Fibroblast of lung (primary cell): ENCODE measurements around the gene RGS7. TPM values are rescaled to one million over a fixed set of nuclear protein-coding genes. Genes with fewer than 3 reads are reported as not detected.

Source experiments
- DNase-seq, 2 donors: peaks; one replicate each; pipeline versions ENCODE4 v3.0.0 to v3.0.0-alpha.2; 2010; ENCODE audit warnings: low read depth in 2 of 2
- H2AFZ ChIP-seq: 2 replicates; pipeline ENCODE4 v1.5.1; 2012; ENCODE audit warnings: low read length, control low read depth, inconsistent platforms
- H3K27ac ChIP-seq: 2 replicates; pipeline ENCODE4 v1.5.1; 2011; ENCODE audit warnings: low read length, control low read depth; ENCODE audit not compliant: insufficient read depth
- H3K27me3 ChIP-seq: 2 replicates; pipeline ENCODE4 v1.5.1; 2011; ENCODE audit warnings: mild to moderate bottlenecking, low read length; ENCODE audit not compliant: control insufficient read depth, insufficient read depth
- H3K36me3 ChIP-seq: 2 replicates; pipeline ENCODE4 v1.5.1; 2011; ENCODE audit warnings: low read length; ENCODE audit not compliant: control insufficient read depth, insufficient read depth
- H3K4me1 ChIP-seq: 2 replicates; pipeline ENCODE4 v1.5.1; 2011; ENCODE audit warnings: low read length; ENCODE audit not compliant: control insufficient read depth, insufficient read depth; ENCODE audit errors: extremely low read depth
- H3K4me2 ChIP-seq: 2 replicates; pipeline ENCODE4 v1.5.1; 2011; ENCODE audit warnings: low read length, control low read depth; ENCODE audit not compliant: insufficient read depth; ENCODE audit errors: extremely low read depth
- H3K4me3 ChIP-seq, 4 experiments: fragments of 200-600 bp in 1 of 4; sonication (generic) in 1 of 4; replicated peaks in 1 of 4; 2 replicates each; pipeline ENCODE4 v1.5.1; 2011 to 2016; ENCODE audit warnings: low read length in 4 of 4, low read depth in 3 of 4, mild to moderate bottlenecking in 3 of 4, control low read depth in 2 of 4, inconsistent platforms in 1 of 4, mixed read lengths in 1 of 4; ENCODE audit not compliant: insufficient read depth in 1 of 4; ENCODE audit errors: control extremely low read depth in 1 of 4
- H3K79me2 ChIP-seq: 2 replicates; pipeline ENCODE4 v1.5.1; 2012; ENCODE audit warnings: mild to moderate bottlenecking, low read length, inconsistent platforms; ENCODE audit not compliant: control insufficient read depth, insufficient read depth
- H3K9ac ChIP-seq: 2 replicates; pipeline ENCODE4 v1.5.1; 2011; ENCODE audit warnings: mild to moderate bottlenecking, low read length, control low read depth; ENCODE audit not compliant: insufficient read depth
- H3K9me3 ChIP-seq: 2 replicates; pipeline ENCODE4 v1.5.1; 2012; ENCODE audit warnings: low read depth, low read length; ENCODE audit not compliant: control insufficient read depth, insufficient read depth
- H4K20me1 ChIP-seq: 2 replicates; pipeline ENCODE4 v1.5.1; 2011; ENCODE audit warnings: low read length; ENCODE audit not compliant: control insufficient read depth, insufficient read depth; ENCODE audit errors: extremely low read depth
- EZH2 ChIP-seq: IDR thresholded peaks from 2 replicates; pipeline ENCODE4 v1.5.1; 2012; ENCODE audit warnings: low read length, control low read depth, mild to moderate bottlenecking; ENCODE audit errors: missing control alignments
- polyA plus RNA-seq, 2 donors: library from polyadenylated mRNA; depleted of rRNA in 1 of 2; stranded (reverse) in 1 of 2; unstranded in 1 of 2; fragments of >200 nt; gene quantifications; 2 replicates each; pipeline ENCODE4 v1.2.1, GENCODE V29; 2011 to 2012; ENCODE audit warnings: missing spikeins in 1 of 2
- total RNA-seq: library from RNA; depleted of rRNA; stranded (reverse); fragments of >200 nt; gene quantifications from 2 replicates; pipeline ENCODE4 v1.2.1, GENCODE V29; 2014
- TF ChIP-seq, protein P1 (sequence below), 2 donors: IDR thresholded peaks in 1 of 2; conservative IDR thresholded peaks in 1 of 2; 1 replicate in 1 of 2; 2 replicates in 1 of 2; pipeline ENCODE4 v1.5.1; 2011 to 2012; ENCODE audit warnings: low read length in 2 of 2, control low read depth in 1 of 2, inconsistent platforms in 1 of 2, low read depth in 1 of 2, mild to moderate bottlenecking in 1 of 2

Gene RGS7
- total and polyA plus RNA-seq, 2 donors (not counting 1 experiment from before 2014, with no cell fraction given): 3.6 to 4.2 TPM

DNA sequence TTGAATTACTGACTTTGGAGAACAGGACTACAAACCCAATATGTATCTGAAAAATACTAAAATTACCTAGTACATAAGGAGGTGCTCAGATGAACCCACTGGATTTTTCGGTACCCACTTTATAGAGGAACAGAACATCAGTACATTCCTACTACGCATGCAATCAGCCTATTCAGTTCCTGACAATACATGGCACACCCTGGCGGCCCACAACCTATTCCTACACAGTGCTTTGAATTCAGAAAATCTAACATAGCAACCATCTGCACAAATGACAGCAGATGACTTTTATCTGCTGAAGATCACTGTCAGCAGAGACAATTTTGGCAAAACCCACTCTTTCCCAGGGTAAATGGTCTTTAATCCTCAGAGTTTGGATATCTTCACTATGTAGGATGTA is 487.9 kb downstream of the RGS7 start:
- H3K36me3 ChIP-seq: no peaks in the 10 kb centered on the region
- no peaks in the 10 kb centered on the region for H3K4me1 ChIP-seq
- no peaks in the 10 kb centered on the region for H3K27me3 ChIP-seq
- no peak overlapping the region for H3K27ac ChIP-seq
- H3K4me3 ChIP-seq: no peak overlapping the region
- H3K79me2 ChIP-seq: no peaks in the 10 kb centered on the region
- no peaks in the 10 kb centered on the region for H3K9me3 ChIP-seq
- H4K20me1 ChIP-seq: no peaks in the 10 kb centered on the region
- no peak for TF ChIP-seq EZH2
- TF ChIP-seq, protein P1, sequence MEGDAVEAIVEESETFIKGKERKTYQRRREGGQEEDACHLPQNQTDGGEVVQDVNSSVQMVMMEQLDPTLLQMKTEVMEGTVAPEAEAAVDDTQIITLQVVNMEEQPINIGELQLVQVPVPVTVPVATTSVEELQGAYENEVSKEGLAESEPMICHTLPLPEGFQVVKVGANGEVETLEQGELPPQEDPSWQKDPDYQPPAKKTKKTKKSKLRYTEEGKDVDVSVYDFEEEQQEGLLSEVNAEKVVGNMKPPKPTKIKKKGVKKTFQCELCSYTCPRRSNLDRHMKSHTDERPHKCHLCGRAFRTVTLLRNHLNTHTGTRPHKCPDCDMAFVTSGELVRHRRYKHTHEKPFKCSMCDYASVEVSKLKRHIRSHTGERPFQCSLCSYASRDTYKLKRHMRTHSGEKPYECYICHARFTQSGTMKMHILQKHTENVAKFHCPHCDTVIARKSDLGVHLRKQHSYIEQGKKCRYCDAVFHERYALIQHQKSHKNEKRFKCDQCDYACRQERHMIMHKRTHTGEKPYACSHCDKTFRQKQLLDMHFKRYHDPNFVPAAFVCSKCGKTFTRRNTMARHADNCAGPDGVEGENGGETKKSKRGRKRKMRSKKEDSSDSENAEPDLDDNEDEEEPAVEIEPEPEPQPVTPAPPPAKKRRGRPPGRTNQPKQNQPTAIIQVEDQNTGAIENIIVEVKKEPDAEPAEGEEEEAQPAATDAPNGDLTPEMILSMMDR (conservative IDR thresholded peaks at IDR 0.05 in 1 of 2, IDR thresholded peaks at IDR 0.05 in 1 of 2; ENCODE audit: low read depth in 1 of 2, low read length in 2 of 2): no peak
- H3K4me2 ChIP-seq: no peak overlapping the region
- H3K9ac ChIP-seq: no peak overlapping the region
- no peak overlapping the region for H2AFZ ChIP-seq
- no peak for DNase-seq

DNA sequence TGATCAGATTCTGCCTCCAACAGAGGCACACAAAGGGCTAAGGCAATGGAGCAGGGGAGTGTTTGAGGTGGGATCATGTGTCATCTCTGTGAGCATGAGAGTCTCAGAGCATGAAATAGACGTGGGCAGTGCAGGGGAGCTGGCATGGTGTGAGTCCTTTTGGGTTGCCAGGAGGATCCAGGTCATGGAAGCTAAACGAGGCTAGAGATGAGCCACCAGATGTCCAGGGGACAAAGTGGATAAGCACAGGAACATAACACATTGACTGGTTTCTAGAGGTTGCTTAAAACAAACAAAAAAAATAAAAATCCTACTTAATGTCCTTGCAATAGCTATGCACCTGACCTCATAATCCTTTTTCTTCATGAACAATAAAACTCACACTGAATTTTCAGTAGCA is 490.3 kb downstream of the RGS7 start:
- Histone ChIP-seq H3K9ac (no peak overlapping the region), H3K4me3 (no peak overlapping the region), H3K9me3 (no peaks in the 10 kb centered on the region), H3K36me3 (no peaks in the 10 kb centered on the region), H4K20me1 (no peaks in the 10 kb centered on the region), H3K27ac (no peak overlapping the region), H3K79me2 (no peaks in the 10 kb centered on the region), H2AFZ (no peak overlapping the region), H3K4me2 (no peak overlapping the region), H3K4me1 (no peaks in the 10 kb centered on the region), H3K27me3 (no peaks in the 10 kb centered on the region)
- no peak for DNase-seq
- TF ChIP-seq, protein P1 (conservative IDR thresholded peaks at IDR 0.05 in 1 of 2, IDR thresholded peaks at IDR 0.05 in 1 of 2; ENCODE audit: low read depth in 1 of 2, low read length in 2 of 2): no peak
- no peak for TF ChIP-seq EZH2

DNA sequence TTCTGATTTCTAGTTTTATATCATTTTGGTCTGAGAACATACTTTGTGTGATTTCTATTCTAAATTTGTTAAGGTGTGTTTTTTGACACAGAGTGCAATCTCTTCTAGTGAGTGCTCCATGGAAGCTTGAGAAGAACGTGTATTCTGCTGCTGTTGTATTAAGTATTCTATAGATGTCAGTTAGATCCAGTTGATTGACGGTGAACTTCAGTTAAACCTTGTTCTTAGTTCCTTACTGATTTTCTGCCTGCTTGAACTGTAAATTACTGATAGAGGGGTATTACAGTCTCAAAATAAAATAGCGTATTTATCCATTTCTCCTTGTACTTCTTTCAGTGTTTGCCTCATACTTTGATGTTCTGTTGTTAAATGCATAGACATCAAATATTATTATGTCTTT is 497.0 kb downstream of the RGS7 start:
- Histone ChIP-seq H3K4me3 (no peak overlapping the region), H3K9me3 (no peaks in the 10 kb centered on the region), H3K27ac (no peak overlapping the region), H3K4me2 (no peak overlapping the region), H3K36me3 (no peaks in the 10 kb centered on the region), H2AFZ (no peak overlapping the region), H3K4me1 (no peaks in the 10 kb centered on the region), H3K9ac (no peak overlapping the region), H3K79me2 (no peaks in the 10 kb centered on the region), H3K27me3 (no peaks in the 10 kb centered on the region), H4K20me1 (no peaks in the 10 kb centered on the region)
- DNase-seq: no peak
- TF ChIP-seq EZH2: no peak
- TF ChIP-seq, protein P1 (conservative IDR thresholded peaks at IDR 0.05 in 1 of 2, IDR thresholded peaks at IDR 0.05 in 1 of 2; ENCODE audit: low read depth in 1 of 2, low read length in 2 of 2): no peak
